ENCODE measurements around the gene AKR1B15.
"Not testable (repeated sequence)": the region's sequence is repeated elsewhere in the genome, so short reads cannot be mapped to it uniquely, and the experiment has no call there.

The AKR1B15 gene

DNA sequence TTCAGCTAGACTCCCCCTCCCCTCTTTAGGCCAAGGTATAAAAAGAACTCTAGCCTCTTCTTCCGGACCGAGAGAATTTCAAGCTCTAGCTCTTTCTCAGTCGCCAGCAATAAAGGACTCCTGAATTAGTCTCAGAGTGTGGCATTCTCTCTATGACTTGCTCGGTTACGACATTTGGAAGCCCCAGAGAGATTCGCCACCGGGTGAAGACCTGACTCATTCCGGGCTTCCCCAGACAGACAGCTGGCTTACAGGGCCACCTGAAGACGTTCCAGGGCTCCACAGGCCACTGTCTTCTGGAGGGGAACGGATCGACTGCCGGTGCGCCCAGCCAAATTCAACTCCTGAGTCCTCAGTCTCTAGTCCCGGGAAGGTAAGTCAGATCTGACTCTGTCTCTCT is at the start of gene AKR1B15:
AKR1B15 (plus strand) TSS at position 234 of the 400 bp plus-strand sequence. CDS start 15,510 bp downstream, outside the sequence.
- no peak for DNase-seq

DNA sequence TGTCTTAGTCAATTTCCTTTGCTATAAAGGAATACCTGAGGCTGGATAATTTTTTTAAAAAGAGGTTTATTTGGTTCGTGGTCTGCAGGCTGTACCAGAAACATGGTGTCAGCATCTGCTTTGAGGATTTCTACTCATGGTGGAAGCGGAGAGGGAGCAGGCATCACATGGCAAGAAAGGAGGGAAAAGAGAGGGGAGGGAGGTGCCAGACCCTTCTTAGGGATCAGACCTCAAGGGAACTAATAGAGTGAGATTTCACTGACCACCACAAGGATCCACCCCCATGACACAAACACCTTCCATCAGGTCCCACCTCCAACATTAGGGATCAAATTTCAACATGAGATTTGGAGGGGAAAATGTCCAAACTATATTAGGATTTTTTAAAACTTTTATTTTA is 48.5 kb upstream of the AKR1B15 start:
- DNase-seq, result no peak

DNA sequence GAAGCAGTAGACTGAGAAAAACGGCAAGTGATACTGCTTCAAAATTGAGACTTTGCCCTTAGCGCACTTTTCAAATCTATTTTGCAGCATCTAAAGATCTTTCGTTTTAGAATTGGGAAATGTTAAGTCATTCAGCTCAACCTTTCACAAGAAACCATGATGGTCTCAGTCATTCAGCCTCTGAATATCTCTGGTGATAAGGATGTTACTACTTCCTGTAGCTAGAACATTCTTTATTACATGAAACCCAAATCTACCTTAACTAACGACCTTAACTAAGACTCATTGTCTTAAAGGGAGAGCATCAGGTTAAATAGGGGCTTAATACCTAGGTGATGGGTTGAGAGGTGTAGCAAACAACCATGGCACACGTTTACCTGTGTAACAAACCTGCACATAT is 47.9 kb upstream of the AKR1B15 start:
- DNase-seq, result no peak

DNA sequence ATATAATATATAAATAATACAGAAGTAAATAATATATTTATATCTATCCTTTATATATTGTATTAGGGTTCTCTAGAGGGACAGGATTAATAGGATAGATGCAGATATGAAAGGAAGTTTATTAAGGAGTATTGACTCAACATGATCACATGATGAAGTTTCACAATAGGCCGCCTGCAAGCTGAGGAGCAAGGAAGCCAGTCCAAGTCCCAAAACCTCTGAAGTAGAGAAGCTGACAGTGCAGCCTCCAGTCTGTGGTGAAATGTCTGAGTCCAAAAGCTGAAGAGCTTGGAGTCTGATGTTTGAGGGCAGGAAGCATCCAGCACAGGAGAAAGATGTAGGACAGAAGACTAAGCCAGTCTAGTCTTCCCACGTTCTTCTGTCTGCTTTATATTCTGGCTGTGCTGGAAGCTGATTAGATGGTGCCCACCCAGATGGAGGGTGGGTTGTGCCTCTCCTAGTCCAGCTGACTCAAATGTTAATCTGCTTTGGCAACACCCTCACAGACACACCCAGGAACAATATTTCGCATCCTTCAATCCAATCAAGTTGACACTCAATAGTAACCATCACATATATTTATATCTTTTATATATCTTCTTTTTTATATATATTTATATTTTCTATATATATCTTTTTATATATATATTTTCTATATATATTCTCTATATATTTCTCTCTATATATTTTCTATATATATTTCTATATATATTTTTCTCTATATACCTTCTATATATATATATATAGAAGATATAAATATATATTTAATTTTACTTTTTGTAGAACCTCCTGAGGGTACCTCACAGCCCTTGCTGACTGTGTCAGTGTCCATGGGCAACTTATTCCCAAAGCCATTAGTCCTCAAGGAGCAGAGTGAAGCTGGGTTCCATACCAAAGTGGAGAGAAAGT is 46.2 kb upstream of the AKR1B15 start:
- no peak for DNase-seq

DNA sequence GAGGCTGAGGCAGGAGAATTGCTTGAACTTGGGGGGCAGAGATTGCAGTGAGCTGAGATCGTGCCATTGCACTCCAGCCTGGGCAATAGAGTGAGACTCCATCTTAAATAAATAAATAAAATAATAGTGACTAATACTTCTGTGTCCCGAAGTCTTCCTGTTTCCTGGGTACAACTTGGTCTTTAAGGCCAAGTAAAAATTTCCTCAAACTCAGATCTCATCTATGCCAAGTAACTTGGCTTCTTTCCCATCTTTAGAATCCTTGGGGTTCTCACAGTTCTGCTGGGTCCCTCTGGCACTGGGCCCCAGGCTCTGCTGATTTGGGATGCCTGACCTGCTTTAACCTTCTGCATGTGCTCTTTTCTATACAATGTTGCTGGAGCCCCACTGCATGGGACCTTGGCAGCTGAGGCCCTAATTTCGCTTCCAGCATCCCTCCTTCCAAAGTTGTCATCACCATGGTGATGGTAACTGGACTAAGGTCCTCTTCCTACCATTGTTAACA is 44.2 kb upstream of the AKR1B15 start:
- no peak for DNase-seq

DNA sequence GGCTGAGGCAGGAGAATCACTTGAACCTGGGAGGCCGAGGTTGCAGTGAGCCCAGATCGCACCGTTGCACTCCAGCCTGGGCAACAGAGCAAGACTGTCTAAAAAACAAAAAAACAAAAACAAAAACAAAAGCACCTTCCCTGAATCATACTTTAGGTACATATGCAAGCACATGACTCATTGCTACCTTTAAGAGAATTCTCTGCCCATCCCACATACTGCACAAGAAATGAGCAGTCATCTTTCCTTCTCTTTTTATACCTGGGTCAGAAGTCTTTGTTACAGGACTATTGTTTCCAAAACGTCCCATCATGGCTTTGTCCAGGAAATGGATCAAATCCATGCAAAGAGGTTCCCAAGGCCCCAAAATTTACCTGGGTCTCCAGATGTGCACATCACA is 43.1 kb upstream of the AKR1B15 start:
- DNase-seq, result no peak

DNA sequence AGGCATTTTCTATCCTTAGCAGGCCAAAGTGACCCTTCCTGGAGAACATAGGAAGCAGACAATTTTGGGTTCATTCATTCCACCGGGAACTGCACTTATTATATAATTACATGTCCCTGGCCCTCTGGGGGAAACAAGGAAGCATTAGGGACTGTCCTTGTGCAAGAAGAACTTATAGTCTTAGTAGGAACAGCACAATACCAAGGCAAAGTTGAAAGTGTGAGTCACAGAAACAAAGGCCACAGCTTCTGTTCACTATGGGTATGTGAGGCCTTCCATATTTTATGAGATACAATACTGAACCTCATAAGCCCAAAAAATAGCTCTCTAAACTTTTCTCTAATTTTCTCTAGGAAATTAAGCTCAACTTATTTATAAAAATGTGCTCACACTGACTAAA is 39.9 kb upstream of the AKR1B15 start:
- no peak for DNase-seq

DNA sequence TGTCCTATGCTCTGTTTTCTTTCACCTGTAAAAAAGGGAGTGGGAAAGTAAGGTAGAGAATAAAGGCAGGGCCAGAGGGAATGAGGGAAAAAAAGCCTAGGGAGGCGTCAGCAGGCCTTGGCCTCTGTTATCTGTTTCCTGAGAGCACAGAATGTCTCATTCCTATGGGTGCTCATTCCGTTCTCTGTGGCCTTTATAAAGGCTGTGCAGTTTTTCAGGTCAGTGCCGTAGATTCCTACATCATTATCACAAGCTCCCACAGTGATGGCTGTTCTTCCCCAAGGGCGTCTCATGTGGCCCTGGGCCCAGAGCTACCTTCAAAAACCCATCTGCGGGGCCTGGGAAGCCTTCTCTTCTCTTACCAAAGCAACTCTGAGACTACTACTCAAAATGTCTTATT is 38.3 kb upstream of the AKR1B15 start:
- DNase-seq, result no peak

DNA sequence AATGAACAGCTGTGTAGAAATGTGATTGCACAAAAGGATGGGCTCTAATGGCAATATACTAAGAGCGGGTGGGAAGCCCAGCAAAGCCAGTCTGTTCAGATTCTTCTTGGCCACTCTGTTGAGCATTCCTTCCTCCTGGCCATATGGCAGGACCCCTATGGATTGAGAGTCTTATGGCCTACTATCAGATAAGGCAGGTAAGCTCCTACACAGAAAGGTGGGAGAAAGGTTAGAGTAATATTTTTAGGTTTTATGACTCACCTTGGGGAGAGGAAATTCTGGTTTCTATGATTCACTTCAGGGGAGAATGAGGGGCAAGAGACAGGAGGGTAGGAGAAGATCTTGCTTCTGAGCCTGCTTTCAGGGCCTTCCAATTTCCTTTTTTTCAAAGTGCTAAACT is 36.6 kb upstream of the AKR1B15 start:
- DNase-seq, result no peak

DNA sequence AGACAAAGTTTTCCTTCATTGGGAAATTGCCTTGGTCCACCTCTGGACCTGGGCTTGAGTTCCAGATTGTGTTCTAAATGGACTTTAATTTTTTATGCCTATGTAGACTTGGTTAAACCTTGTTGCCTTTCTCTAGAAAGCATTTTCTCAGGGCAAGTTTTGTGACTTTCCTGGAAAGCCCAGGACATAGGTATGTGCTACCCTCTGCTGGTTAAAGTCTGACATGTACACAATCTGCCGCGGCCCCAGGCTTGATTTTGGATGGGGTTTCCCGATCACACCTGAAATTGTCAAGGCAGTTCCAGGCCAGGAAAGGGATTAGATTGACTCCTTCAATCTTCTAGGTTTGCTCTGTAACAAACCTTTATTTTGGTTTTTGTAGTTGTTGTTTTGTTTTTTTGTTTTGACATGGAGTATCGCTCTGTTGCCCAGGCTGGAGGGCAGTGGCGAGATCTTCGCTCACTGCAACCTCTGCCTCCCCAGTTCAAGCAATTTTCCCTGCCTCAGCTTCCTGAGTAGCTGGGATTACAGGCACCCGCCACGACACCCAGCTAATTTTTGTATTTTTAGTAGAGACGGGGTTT is 35.6 kb upstream of the AKR1B15 start:
- DNase-seq, result peak; percentile 32 to 35

DNA sequence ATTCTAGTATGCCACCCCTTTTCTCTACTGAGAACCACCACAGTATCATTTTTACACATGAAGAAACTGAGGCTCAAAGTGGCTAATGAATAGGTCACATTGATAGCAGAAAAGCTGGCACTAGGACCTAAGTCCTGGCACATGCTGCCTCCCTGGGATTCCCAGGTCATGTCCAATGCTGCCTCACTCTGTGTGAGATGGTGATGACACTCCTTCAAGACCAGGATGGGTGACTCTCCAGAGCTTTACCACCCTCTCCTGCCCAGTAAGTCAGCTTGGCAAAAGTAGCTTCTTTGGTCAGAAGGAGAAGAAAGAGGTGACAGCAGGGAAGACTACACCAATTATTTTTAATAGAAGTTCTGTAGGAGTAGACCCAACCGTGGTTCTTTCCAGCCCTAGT is 34.8 kb upstream of the AKR1B15 start:
- DNase-seq, result no peak

DNA sequence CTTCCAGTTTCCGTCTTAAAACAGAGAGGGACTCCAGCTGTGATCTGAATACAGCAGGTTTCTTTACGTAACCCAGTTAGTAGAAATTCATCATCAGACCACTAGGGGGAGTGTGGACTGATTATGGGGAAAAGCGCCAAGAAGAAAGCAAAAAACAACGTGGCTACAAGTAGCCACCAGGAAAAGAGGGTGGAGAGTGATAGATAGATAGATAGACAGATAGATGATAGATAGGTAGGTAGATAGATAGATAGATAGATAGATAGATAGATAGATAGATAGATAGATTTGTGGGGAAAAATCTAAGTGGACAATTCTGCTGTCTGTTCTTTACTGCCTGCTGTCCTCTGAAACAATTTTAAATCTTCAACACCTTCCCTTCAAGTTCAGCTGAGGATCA is 34.2 kb upstream of the AKR1B15 start:
- peak; percentile 59 to 71 for DNase-seq

DNA sequence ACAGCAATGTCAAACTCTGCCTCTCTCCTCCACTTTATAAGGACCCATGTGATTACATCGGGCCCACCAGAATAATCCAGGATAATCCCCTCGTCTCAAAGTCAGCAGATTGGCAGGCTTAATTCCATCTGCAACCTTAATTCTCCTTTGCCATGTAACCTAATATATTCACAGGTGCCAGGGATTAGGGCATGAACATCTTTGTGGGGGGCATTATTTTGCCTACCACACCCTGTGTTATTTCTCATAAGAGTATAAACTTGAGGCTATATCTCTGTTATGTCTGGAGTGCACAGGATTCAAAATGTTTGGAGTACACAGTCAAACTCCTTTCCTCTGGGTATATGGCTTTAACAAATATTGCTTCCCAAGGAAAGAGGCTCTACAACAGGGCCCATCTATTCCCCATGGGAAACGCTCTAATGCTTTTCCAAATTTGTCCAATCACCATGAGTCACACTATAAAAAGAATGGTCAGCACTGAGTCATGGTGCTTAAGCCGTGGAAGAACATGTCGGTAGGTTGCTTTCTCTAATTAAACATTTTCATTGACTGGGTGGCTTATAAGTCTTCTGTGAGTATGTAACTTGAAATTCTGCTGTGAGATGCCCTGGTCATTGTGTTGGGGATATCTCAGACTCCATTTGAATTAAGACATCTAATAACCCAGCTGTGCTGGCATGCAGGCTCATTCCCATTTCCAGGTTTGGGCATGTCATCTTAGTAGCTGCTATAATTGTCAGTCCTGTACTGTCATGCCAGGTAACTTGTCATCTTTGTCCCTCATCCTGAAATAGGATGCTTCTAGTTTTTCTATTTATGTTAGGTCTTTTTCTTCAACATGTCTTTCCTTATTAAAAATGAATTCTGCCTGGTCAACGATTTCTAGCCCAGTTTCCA is 33.1 kb upstream of the AKR1B15 start:
- no peak for DNase-seq

DNA sequence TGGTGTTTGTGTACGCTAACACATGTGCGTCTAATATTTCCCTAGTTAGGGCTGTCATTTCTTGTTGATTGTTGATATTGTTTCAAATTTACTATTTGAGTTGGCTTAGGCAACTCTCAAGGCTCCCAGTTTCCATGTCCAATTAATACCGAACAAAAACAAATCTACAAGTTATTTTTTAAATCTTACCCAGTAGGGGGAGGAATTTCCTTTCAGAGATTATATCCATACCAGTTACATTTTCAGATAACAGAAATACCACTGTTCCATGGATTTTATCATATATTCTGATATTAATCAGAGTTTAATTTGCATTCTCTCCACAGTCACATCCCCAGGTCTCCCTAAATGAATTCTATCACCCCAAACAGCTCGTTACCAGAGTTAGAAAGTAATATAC is 28.8 kb upstream of the AKR1B15 start:
- no peak for DNase-seq

DNA sequence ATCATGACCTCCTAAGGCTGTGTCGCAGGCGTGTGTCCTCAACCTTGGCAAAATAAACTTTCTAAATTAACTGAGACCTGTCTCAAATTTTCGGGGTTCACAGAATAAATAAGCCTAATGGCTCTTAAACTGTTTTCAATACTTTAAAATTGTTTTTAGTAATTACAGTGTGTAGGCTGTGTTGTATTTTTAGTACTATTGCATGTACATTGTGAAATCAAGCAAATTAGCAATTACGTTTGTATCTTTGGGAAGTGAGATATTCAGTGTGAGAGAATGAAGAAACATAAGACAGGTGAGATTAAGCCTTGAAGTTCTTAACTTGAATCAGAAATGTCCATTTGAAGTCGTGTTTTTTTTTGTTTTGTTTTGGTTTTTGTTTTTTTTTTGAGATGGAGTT is 26.3 kb upstream of the AKR1B15 start:
- DNase-seq, result no peak

DNA sequence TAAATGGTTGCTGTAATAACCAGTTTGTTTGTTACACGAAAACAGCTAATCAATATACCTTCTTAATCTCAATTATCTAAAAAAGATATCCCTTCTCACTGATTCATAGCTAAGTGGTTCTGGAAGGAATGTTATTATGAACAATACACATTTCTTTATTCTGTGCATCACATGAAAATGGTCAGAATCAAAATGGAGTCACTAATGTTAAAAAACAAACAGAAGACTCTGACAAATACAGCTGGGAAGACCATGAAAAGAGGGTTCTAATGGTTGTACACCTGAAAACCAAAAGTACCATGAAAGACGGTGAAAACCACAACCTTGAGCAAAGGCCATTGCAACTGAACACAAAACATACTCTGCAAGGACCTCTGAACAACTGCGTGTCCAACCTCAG is 23.5 kb upstream of the AKR1B15 start:
- DNase-seq, result not testable (repeated sequence)

DNA sequence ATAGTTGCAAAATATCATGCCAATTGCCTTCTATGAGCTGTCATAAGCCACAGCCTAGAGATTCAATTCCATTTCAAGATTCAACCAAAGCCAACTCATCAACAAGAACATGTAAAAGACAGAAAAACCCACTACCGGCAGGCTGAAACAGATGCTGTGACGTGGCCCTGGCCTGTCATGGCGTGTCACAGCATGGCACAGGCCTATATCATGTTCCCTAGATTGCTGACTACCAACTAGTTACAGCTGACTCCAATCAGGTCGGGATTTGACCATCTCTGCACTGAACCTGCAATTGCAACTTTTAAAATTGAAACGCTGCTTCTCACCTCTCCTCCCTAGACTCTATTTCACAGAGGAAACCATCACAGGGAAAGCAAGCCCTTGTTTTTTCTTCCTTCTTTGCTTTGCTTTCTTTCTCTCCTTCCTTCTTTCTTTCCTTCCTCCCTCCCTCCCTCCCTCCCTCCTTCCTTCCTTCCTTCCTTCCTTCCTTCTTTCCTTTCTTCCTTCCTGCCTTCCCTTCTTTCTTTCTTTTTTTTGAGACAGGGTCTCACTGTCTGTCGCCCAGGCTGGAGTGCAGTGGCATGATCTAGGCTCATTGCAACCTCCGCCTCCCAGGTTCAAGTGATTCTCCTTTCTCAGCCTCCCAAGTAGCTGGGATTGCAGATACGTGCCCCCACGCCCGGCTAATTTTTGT is 22.2 kb upstream of the AKR1B15 start:
- DNase-seq, result not testable (repeated sequence)

DNA sequence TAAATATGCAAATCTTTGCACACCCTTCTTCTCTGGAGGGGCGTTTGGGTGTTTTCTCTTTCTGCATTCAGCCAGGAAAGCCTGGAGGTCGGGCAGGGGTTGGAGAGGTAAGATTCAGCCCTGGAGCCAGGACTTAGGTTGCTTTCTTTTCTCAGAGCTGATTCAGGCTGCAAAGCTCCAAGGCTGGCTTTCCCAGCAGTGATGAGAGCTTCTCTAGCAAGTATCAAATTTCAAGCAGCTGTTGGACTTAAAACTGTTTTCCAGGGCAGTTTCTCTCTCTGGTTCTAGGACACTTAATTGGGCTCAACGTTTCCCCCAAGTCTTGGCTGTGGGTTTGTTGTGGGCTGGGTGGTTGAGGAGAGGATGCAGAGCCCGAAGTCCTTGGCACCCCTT is 20.9 kb upstream of the AKR1B15 start:
- DNase-seq, result peak in 1 of 2 experiments; percentile 35

DNA sequence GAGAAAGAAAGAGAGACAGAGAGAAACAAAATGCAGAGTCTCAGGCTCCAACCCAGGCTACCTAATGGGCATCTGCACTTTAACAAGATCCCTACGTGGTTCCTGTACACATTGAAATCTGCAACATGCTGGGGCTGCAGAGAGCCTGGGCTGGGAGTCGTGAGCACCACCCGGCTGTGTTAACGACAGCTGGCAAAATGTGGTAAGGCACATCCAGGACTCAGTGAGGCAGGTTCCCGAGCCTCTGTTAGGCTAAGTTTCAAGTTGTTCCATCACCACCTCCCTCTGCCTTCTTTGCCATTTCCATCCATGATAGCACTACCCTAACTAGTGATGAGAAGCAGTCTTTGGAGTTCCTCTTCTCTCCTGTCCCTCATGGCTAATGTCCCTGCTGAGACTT is 20.2 kb upstream of the AKR1B15 start:
- no peak for DNase-seq

DNA sequence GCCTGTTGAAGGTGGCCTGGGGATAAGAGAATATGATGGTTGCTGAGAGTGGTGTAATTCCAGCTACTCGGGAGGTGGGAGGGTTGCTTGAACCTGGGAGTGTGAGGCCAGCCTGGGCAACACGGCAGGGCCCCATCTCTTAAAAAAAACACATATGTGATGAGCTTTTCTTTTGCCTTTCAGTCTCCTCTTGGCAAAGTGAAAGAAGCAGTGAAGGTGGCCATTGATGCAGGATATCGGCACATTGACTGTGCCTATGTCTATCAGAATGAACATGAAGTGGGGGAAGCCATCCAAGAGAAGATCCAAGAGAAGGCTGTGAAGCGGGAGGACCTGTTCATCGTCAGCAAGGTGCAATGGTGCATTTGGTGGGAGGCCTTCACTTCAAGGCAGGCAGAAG is 18.4 kb upstream of the AKR1B15 start:
- DNase-seq, result no peak

DNA sequence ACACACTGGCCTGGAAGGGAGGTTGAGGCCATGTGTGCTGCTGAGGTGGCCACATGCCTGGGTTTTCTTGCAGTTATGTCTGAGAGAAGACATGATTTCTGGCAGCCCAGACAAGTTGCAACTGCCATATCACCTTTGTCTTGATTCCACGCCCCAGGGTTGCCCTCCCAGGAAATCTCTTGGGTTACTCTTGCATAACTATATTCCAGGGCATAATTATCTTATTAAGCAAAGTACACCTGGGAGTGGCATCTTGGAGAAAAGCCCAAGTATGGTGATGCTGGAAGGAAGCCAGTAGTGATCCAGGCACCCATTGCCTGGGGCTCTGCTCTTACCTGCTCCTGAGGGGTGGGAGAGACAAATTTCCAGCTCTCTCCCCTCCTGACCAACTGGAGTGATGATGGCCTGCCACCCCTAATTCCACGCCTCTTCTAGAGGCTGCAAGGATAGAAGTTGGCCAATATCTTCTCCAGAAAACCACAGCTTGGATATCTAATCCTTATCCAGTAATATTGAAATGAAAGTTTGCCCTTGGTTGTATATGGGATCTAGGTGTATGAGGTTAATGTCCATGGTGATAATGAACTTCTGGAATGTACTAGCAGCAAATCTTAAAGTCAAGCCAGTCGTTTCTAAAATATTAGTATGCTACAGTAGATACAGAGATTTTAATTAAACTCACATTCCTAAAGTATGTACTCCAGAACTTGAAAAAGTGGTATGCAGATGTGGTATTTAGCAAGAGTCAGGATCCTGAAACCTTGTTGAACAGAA is 16.5 kb upstream of the AKR1B15 start:
- DNase-seq, result no peak

DNA sequence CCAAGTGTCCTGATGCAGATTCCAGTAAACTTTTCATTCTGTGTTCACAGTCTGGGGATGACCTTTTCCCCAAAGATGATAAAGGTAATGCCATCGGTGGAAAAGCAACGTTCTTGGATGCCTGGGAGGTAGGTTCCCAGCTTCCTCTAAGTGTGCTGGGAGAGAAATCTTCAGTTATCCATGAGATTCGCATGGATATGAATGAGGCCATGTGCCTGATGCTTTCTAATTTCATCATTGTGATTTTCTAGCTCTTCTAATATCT is 16.0 kb upstream of the AKR1B15 start:
- DNase-seq, result no peak
